Middle frontal gyrus (tissue), 1 donor: ENCODE measurements around the gene GNPTAB.

Experiments used
- DNase-seq: peaks from one replicate; pipeline ENCODE4 v3.0.0-alpha.2; 2015; ENCODE audit warnings: low spot score; ENCODE audit errors: extremely low spot score

The GNPTAB gene

GRCh38 chr12:101806265-101806664 is 24.5 kb downstream of the GNPTAB start:
- no peak for DNase-seq

DNA sequence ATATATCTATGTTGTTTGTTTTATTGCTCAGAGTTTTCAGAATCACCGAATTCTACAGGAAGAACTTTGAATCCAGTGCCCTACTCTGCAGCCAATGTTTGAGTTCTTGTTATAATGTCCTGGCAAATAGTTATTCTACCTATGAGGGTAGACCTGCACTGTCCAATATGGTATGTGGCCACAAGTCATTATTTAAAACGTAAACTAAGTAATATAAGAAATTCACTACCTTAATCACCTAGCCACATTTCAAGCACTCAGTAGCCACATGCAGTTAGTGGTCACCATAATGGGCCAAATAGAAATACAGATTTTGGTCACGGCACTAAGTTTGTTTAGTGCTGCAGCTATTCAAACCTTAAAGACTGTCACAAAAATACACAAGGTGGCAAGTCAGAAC is 26.4 kb downstream of the GNPTAB start:
- no peak for DNase-seq

DNA sequence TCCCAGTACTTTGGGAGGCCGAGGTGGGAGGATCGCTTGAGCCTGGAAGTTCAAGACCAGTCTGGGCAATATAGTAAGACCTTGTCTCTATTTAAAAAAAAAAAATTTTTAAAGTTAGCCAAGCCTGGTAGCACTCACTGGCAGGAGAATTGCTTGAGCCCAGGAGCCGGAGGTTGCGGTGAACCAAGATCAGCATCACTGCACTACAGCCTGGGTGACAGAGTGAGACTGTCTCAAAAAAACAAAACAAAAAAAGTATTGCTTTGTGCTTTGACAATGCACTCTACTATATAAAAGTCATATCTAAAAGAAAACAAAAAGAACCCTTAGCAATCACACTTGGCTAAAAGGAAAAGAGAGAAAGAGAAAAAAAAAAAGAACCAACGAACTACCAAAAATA is 26.8 kb downstream of the GNPTAB start:
- DNase-seq = no peak

DNA sequence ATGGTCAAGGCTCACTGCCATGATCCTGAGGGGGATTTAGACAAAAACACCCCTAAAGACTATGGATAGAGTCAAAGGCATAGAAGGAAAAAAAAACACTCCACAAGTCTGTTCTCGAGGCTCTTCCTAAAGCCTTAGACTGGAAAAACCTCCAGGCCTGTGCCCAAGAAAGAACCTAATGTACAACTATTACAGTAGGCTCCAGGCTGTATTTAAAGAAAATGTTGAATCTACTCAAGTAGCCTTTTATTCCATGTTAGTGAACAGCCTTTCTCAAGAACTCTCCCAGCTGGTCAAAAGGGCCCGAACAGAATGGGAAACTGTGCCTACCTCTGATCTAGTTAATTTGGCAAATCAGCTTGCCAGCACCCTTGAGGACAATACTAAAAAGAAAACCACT is 28.3 kb downstream of the GNPTAB start:
- DNase-seq = no peak

- DNase-seq = no peak
Observed at GRCh38 chr12:101799774-101800173, 31.0 kb downstream of the GNPTAB start.

DNA sequence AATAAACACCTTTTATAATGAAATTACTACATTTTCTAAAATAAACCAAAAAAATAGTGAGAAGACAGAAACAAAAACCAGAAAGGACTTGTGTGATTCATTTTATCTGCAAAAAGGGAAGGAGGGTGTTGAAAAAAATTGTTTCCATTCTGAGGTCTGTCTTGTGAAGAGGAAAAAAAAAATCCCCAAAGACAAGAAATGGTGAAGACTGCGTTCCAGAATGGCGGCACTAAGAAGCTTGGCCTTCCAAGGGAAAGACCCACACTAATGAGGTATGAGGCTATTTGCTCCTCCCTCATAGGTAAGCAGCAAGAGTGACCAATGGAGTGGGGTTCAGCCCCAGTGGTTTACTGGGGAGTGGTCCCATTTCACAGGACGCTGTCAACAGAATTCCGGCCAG is 35.0 kb downstream of the GNPTAB start:
- no peak for DNase-seq

GRCh38 chr12:101795013-101795412 is 35.7 kb downstream of the GNPTAB start:
- DNase-seq = no peak

DNA sequence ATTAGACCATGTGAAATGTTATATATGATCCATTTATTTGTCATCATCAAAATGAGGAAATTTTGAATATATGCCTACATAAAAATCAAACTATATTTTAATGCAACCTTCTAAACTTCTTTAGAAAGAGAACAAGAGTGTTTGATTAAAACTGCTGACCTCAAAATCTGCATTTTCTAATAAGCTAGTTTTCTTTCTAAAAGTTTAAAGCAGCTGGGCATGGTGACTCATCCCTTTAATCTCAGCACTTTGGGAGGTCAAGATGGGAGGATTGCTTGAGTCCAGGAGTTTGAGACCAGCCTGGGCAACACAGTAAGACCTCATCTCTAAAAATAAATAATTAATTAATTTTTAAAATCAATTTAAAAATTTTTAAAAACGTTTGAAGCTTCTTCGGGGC is 36.2 kb downstream of the GNPTAB start:
- no peak for DNase-seq

GRCh38 chr12:101793401-101793800 is 37.4 kb downstream of the GNPTAB start:
- DNase-seq = no peak

DNA sequence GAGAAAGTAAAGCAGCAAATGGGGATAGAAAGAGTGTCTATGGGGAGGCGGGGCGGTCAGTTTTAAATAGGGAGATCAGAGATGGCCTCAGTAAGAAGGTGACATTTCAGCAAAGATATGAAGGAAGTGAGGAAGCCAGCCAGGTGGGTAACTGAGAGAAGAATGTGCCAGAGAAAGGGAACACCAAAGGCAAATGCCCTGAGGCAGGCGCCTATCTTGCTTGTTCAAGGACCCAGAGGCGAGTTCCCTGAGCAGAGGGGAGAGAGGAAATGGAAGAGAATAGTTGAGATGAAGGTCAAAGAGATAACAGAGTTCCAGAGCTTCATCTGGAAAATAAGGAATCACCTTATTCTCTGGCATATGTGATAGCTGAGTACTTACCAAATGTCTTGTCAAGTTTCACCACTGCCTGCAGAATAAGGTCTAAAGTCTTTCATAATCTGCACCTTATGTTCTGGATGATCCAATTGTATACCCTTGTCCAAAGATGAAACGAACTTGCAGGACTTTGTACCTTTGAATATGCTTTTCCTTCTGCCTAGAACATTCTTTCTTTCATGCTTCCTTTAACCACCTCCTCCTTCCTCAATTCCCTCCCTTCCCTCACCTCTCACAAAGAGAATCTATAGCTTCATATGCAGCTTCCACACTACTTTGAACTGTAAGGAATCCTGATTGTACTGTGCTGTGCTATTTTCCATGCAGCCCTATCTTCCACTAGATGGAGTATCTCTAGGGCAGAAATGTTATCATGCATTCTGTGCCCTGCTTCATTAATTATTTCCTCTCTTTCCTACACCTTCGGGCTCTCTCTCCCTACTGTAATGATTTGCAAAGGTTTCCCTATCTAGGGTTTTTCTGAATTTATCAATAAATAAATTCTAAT is 38.5 kb downstream of the GNPTAB start:
- no peak for DNase-seq

GRCh38 chr12:101789171-101789570 is 41.6 kb downstream of the GNPTAB start:
- DNase-seq = no peak

GRCh38 chr12:101785671-101786070 is 45.1 kb downstream of the GNPTAB start:
- no peak for DNase-seq

- DNase-seq = no peak
Observed at GRCh38 chr12:101784376-101784775, 46.4 kb downstream of the GNPTAB start.

DNA sequence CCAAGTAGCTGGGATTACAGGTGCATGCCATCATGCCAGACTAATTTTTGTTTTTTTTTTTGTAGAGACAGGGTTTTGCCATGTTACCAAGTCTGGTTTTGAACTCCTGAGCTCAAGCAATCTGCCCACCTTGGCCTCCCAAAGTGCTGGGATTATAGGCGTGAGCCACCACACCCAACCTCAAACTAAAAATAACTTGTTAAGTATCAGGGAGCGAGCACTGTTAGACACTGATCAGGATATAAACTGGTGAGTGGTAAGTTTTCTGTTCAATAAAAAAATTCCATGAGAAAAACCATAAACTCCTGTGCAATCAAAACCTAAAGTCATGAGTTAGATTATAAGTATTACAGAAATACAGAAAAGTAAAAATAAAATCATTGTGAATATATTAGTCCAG is 46.9 kb downstream of the GNPTAB start:
- DNase-seq = no peak

DNA sequence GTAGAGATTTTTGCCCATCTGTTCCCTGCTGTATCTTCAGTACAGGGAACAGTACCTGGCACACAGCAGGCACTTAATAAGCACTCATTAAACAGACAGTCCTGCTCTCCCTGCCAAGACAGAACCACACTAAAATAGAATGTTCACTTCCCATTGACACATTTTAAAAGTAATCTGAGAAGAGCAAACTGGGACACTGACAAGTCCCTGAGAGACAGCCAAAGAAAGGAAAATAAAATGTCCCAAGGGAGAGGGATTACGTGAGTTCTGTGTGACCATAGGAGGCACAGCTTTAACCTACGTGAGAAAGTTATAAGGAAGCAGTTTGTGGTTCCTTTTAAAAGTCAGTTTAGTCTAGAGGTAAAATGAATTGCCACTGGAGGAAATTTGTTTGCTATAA is 47.6 kb downstream of the GNPTAB start:
- no peak for DNase-seq

DNA sequence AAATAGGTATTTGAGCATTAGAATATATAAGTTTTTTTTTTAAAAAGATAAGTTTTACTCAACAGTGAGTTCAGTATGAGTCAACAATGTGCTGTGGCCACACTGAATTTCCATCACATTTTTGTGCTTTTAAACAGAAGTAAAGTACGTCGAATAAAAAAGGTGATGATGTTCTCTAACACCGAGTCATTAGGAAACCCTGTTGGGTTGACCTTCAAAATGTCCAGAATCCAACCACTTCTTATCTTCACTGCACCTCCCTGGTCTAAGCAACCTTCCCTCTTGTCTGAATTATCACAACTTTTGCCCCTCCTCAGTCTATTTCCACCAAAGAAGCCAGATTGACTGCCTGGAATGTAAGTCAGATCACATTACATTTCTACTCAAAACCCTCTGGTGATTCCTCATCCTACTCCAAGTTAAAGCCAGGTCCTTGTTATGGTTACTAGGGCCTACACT is 48.5 kb downstream of the GNPTAB start:
- no peak for DNase-seq

DNA sequence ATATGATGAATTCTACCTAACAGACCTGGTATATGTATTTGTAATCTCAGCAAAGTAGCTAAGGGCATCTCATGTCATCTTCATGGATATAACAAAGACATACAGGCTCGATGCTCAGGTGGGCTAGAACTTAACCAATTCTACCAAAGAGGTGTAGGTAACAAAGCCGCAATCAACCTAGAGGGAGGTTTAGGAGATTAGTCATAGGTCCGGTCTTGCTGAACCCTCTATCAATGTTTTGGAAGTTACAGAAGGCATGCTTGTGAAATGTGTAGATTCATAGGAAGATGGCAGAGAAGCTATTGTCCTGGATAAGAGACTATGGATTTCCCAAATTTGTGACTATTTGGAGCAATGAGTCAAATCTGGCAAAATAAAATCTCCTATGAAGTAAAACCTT is 48.9 kb downstream of the GNPTAB start:
- DNase-seq = no peak

DNA sequence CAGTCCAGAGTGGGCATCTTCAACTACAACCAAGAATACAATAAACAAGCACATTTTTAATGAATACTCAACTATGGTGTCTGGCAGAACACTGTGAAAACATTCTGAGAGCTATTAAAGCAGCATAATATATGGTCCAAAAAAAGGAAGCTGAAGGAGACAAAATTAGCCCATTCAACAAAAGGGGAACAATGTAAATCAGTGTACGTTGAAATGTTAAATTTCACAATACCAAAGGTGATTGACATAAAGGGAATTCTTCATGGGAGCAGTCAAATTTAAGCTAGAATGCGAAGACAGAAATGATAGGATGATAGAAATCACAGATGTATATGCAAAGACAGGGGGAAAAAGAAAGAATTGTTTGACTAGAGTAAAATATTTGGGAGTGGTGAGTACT is 50.2 kb downstream of the GNPTAB start:
- no peak for DNase-seq

GRCh38 chr12:101779626-101780025 is 51.1 kb downstream of the GNPTAB start:
- no peak for DNase-seq

DNA sequence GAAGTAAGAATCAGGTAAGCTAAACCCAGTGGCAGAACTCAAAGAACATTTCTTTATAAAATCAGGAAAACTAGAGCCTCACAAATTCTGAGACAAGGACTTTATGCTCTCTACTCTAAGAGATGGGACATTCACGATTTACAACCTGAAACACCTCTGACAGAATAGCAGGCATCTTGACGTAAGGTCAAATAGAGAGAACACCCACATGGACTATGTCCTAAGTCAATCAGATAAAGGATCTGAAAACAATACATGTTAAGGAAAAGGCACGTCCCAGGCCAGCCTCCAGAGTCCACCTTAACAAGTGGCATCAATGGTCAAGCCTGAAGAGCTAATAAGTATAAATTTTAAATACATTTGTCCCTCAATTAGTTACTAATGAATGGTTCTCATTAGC is 51.6 kb downstream of the GNPTAB start:
- DNase-seq = no peak

DNA sequence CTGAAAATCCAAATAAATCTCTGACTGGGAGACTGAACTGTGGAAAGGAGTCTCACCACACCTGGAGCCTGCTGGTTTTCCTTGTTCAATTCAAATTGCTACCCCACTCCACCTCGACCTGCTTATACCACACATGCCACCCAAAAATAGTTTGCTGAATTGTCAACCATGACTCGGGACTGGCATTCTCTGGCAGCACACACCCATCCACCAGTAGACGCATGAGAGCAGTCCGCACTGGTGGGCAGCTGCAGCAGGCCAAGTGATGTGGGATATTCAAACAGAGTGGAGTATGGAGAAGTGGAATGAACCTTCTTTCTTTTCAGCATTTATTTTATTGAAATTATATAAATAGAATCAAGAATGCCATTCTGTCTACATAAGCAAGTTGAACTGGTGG is 52.8 kb downstream of the GNPTAB start:
- DNase-seq = no peak

DNA sequence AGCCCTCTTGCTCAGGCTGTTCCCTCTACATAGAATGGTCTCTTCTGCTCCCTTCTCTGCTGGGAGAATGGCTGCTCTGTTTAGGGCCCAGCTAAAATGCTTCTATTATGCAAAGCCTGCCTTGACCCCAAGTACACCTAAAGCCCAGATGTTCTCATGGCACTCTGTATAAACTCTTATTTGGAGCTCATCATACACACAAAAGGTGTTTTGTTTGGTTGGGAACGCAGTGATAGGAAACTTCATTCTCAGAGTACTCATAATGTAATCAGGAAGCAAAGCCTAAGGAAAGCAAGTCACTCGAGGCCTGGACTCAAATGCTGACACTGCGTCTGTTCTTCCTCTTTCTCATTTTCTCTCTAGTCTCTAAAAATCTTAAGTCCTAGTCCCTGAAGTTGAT is 53.3 kb downstream of the GNPTAB start:
- DNase-seq = no peak

GRCh38 chr12:101775816-101776215 is 54.9 kb downstream of the GNPTAB start:
- DNase-seq = no peak
